NCI-H146 (cell line): ENCODE results near the gene MAST4.
"Not testable (repeated sequence)": the region's sequence is repeated elsewhere in the genome, so short reads cannot be mapped to it uniquely, and the experiment has no call there.

Experiments
- DNase-seq: peaks from one replicate; lab custom pipeline; 2025; lab: John Stamatoyannopoulos, UW

Gene MAST4

GRCh38 chr5:66810151-66810550, 214.0 kb downstream of the MAST4 start:
- DNase-seq: no peak

- DNase-seq: no peak
These were observed 214.7 kb downstream of the MAST4 start for GRCh38 chr5:66810848-66811261.

- no peak for DNase-seq
These were observed 216.1 kb downstream of the MAST4 start for GRCh38 chr5:66812291-66812690.

- DNase-seq: no peak
These were observed 217.1 kb downstream of the MAST4 start for GRCh38 chr5:66813306-66813705.

- peak; percentile 42 for DNase-seq
These were observed 218.2 kb downstream of the MAST4 start for GRCh38 chr5:66814146-66814991.

GRCh38 chr5:66818304-66818934, 222.2 kb downstream of the MAST4 start:
- no peak for DNase-seq

- DNase-seq: no peak
These were observed 222.7 kb downstream of the MAST4 start for GRCh38 chr5:66818935-66819328.

GRCh38 chr5:66820630-66821207, 224.5 kb downstream of the MAST4 start:
- no peak for DNase-seq

GRCh38 chr5:66821688-66822429, 225.7 kb downstream of the MAST4 start:
- DNase-seq: no peak

GRCh38 chr5:66822906-66823305, 226.7 kb downstream of the MAST4 start:
- not testable (repeated sequence) for DNase-seq

- no peak for DNase-seq
These were observed 228.3 kb downstream of the MAST4 start for GRCh38 chr5:66824476-66824875.

- no peak for DNase-seq
These were observed 230.1 kb downstream of the MAST4 start for GRCh38 chr5:66826263-66826662.

- DNase-seq: no peak
These were observed 230.5 kb downstream of the MAST4 start for GRCh38 chr5:66826696-66827095.

GRCh38 chr5:66828046-66828547, 231.9 kb downstream of the MAST4 start:
- peak; percentile 38 for DNase-seq

- DNase-seq: peak; percentile 76
These were observed 232.6 kb downstream of the MAST4 start for GRCh38 chr5:66828548-66829357.

- no peak for DNase-seq
These were observed 233.1 kb downstream of the MAST4 start for GRCh38 chr5:66829358-66829674.

- DNase-seq: peak; percentile 38
These were observed 233.6 kb downstream of the MAST4 start for GRCh38 chr5:66829826-66830225.

GRCh38 chr5:66830636-66831035, 234.4 kb downstream of the MAST4 start:
- no peak for DNase-seq

- no peak for DNase-seq
These were observed 243.5 kb downstream of the MAST4 start for GRCh38 chr5:66839636-66840185.

GRCh38 chr5:66840511-66841013, 244.4 kb downstream of the MAST4 start:
- DNase-seq: no peak

- DNase-seq: no peak
These were observed 245.1 kb downstream of the MAST4 start for GRCh38 chr5:66841264-66841663.
